HL-60 (cell line): Measurements from ENCODE around the gene SCART1.
"Not testable (repeated sequence)": the region's sequence is repeated elsewhere in the genome, so short reads cannot be mapped to it uniquely, and the experiment has no call there.

ENCODE experiments used
- CTCF ChIP-seq: IDR thresholded peaks from one replicate; pipeline ENCODE4 v1.5.1; 2011; ENCODE audit warnings: low read length, control low read depth, inconsistent platforms; ENCODE audit not compliant: insufficient read depth
- GABPA ChIP-seq: IDR thresholded peaks from 2 replicates; pipeline ENCODE4 v1.6.1; 2012; ENCODE audit warnings: low read depth
- POLR2AphosphoS5 ChIP-seq: IDR thresholded peaks from 2 replicates; pipeline ENCODE4 v1.6.1; 2012; ENCODE audit warnings: low read depth
- REST ChIP-seq: IDR thresholded peaks from 2 replicates; pipeline ENCODE4 v1.6.1; 2012; ENCODE audit warnings: low read depth; ENCODE audit not compliant: insufficient replicate concordance
- SPI1 ChIP-seq: IDR thresholded peaks from 2 replicates; pipeline ENCODE4 v1.6.1; 2012; ENCODE audit warnings: low read depth, mild to moderate bottlenecking, borderline replicate concordance

GRCh38 chr10:133500897-133501296, 47.2 kb downstream of the SCART1 start:
- TF ChIP-seq CTCF, REST, POLR2AphosphoS5, SPI1, GABPA: not testable (repeated sequence)
